ENCODE measurements around the gene PTPRN2. TPM values are rescaled to one million over a fixed set of nuclear protein-coding genes. Genes with fewer than 3 reads are reported as not detected.

The PTPRN2 gene
- total and polyA plus RNA-seq, 2 donors from 2014 or later = 4.8 to 6.2 TPM

GRCh38 chr7:157900556-157900955, 687.1 kb downstream of the PTPRN2 start:
- Histone ChIP-seq H3K27ac (ENCODE audit: low read depth in 2 of 2, low read length in 2 of 2) (no peak overlapping the region), H3K27me3 (ENCODE audit: control insufficient read depth, insufficient read depth, low read length) (peaks cover 2% of the 10 kb centered on the region)
- FAIRE-seq = no peak

DNA sequence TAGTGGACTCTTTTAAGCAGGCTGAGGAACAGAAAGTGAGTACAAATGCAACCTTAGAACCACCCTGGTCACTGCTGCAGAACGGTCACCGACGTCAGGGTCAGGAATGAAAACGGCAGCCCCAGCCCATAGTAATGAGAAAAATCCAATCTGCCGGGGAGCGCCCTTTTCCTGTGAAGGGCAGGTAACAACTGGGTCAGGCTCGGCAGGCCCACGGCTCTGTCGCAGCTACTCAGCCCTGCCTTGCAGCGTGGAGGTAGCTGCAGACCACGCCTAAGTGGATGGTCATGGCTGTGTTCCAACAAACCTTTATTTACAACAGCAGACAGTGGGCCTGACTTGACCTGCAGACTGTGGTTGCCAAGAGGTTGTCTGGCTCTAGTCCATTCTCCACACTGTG, 687.6 kb downstream of the PTPRN2 start:
- intact Hi-C loops (cut with DNase I) = no loop called here
- no peaks in the 10 kb centered on the region for H3K9me3 ChIP-seq (ENCODE audit: control insufficient read depth in 2 of 3, insufficient read depth in 1 of 3, low read length in 3 of 3)
- H3K36me3 ChIP-seq (ENCODE audit: control insufficient read depth in 2 of 3, insufficient read depth in 3 of 3, low read length in 3 of 3) = no peaks in the 10 kb centered on the region
- no peak for TF ChIP-seq CTCF (IDR thresholded peaks at IDR 0.05; ENCODE audit: borderline replicate concordance, extremely low read depth, insufficient read depth)
- no peaks in the 10 kb centered on the region for H3K4me1 ChIP-seq (ENCODE audit: control insufficient read depth in 2 of 3, insufficient read depth in 2 of 3, low read depth in 1 of 3, low read length in 3 of 3)
- H3K4me3 ChIP-seq (ENCODE audit: low read length in 3 of 3) = no peak overlapping the region
- peak in 2 of 5 donors; percentile 16 to 21 for DNase-seq
- H3K27me3 ChIP-seq (ENCODE audit: control insufficient read depth, insufficient read depth, low read length) = peaks cover 2% of the 10 kb centered on the region
- no peak overlapping the region for H3K27ac ChIP-seq (ENCODE audit: low read depth in 2 of 2, low read length in 2 of 2)
- H3K9ac ChIP-seq (ENCODE audit: low read length in 3 of 3) = no peak overlapping the region
- no peak for FAIRE-seq

More at GRCh38 chr7:157900556-157900955, 687.1 kb downstream of the PTPRN2 start:
- H3K9ac ChIP-seq (ENCODE audit: low read length in 3 of 3) = no peak overlapping the region
- no peak overlapping the region for H3K4me3 ChIP-seq (ENCODE audit: low read length in 3 of 3)
- no peaks in the 10 kb centered on the region for H3K4me1 ChIP-seq (ENCODE audit: control insufficient read depth in 2 of 3, insufficient read depth in 2 of 3, low read depth in 1 of 3, low read length in 3 of 3)
- H3K36me3 ChIP-seq (ENCODE audit: control insufficient read depth in 2 of 3, insufficient read depth in 3 of 3, low read length in 3 of 3) = no peaks in the 10 kb centered on the region
- DNase-seq = no peak
- no peaks in the 10 kb centered on the region for H3K9me3 ChIP-seq (ENCODE audit: control insufficient read depth in 2 of 3, insufficient read depth in 1 of 3, low read length in 3 of 3)
- intact Hi-C loops (cut with DNase I) = no loop called here
- no peak for TF ChIP-seq CTCF (IDR thresholded peaks at IDR 0.05; ENCODE audit: borderline replicate concordance, extremely low read depth, insufficient read depth)

DNA sequence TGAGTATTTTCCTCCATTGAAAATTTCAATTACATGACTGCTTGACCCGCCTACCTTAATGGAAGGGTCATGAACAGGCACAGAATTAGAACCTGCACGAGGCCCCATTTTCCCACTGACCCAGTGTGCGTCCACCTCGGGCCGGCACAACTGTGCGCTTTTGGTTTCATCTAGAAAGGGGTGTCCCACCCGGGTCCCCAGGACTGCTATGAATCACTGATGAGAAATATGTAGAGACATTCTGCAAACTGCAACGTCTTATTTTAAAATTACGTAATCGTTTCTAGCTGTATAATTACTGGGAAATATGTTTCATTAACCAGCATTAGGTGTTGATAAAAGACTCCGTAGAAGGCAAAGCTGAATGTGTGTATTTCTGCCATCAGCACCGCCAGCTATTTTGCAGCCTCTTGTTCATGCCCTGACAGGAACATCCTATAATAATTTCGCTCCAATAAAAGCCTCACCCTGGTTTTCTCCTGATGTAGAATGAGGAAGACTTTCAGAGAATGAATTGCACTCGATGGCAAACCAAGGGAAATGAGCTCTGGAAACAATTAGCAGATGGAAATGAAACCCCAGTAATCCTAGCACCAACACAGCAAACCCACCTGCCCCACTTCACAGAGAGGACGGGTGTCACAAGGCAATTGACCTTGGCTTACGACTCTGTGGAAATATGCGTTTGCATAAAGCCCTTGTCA, 688.7 kb downstream of the PTPRN2 start:
- Histone ChIP-seq H3K9me3 (ENCODE audit: control insufficient read depth in 2 of 3, insufficient read depth in 1 of 3, low read length in 3 of 3) (no peaks in the 10 kb centered on the region), H3K9ac (ENCODE audit: low read length in 3 of 3) (no peak overlapping the region), H3K4me1 (ENCODE audit: control insufficient read depth in 2 of 3, insufficient read depth in 2 of 3, low read depth in 1 of 3, low read length in 3 of 3) (no peaks in the 10 kb centered on the region), H3K36me3 (ENCODE audit: control insufficient read depth in 2 of 3, insufficient read depth in 3 of 3, low read length in 3 of 3) (no peaks in the 10 kb centered on the region), H3K4me3 (ENCODE audit: low read length in 3 of 3) (no peak overlapping the region), H3K27ac (ENCODE audit: low read depth in 2 of 2, low read length in 2 of 2) (no peak overlapping the region), H3K27me3 (ENCODE audit: control insufficient read depth, insufficient read depth, low read length) (peaks cover 2% of the 10 kb centered on the region)
- intact Hi-C loops (cut with DNase I) = no loop called here
- FAIRE-seq (no peak), DNase-seq (no peak)
- no peak for TF ChIP-seq CTCF (IDR thresholded peaks at IDR 0.05; ENCODE audit: borderline replicate concordance, extremely low read depth, insufficient read depth)

Data from kidney (tissue), 14 donors.